HG03558 (cell line): Measurements from ENCODE around the gene NFIA.

Source experiments
- ATAC-seq: cut with Tn5 transposase; IDR thresholded peaks from one replicate; pipeline ENCODE4 v1.9.1; 2021; ENCODE audit warnings: moderate number of reproducible peaks; ENCODE audit not compliant: unreplicated experiment; ENCODE audit errors: extremely low read depth

The NFIA gene

GRCh38 chr1:61082311-61083012, at the start of gene NFIA:
TSS of gene NFIA (plus strand) at chr1:61082561.
- ATAC-seq, result no peak

- ATAC-seq, result no peak
These were observed 46.5 kb upstream of the NFIA start for GRCh38 chr1:61035880-61036279.

- no peak for ATAC-seq
These were observed 39.8 kb upstream of the NFIA start for GRCh38 chr1:61042466-61043009.

- ATAC-seq, result no peak
These were observed 39.1 kb upstream of the NFIA start for GRCh38 chr1:61043010-61043820.

- no peak for ATAC-seq
These were observed 35.9 kb upstream of the NFIA start for GRCh38 chr1:61046434-61046833.

- ATAC-seq, result no peak
These were observed 35.3 kb upstream of the NFIA start for GRCh38 chr1:61047061-61047460.

GRCh38 chr1:61049850-61050540, 32.4 kb upstream of the NFIA start:
- no peak for ATAC-seq

GRCh38 chr1:61050541-61051442, 31.6 kb upstream of the NFIA start:
- no peak for ATAC-seq

- no peak for ATAC-seq
These were observed 31.0 kb upstream of the NFIA start for GRCh38 chr1:61051443-61051718.

- ATAC-seq, result no peak
These were observed 30.5 kb upstream of the NFIA start for GRCh38 chr1:61051719-61052394.

GRCh38 chr1:61052395-61053225, 29.8 kb upstream of the NFIA start:
- ATAC-seq, result no peak

- no peak for ATAC-seq
These were observed 29.1 kb upstream of the NFIA start for GRCh38 chr1:61053226-61053711.

- no peak for ATAC-seq
These were observed 28.4 kb upstream of the NFIA start for GRCh38 chr1:61053712-61054600.

- ATAC-seq, result no peak
These were observed 27.8 kb upstream of the NFIA start for GRCh38 chr1:61054601-61054993.

GRCh38 chr1:61055110-61055614, 27.2 kb upstream of the NFIA start:
- no peak for ATAC-seq

- no peak for ATAC-seq
These were observed 26.2 kb upstream of the NFIA start for GRCh38 chr1:61056196-61056572.
